Suprapubic skin (tissue), 4 donors: ENCODE measurements around the gene RHBDL2. TPM values are rescaled to one million over a fixed set of nuclear protein-coding genes. Genes with fewer than 3 reads are reported as not detected.
"Not testable (repeated sequence)": the region's sequence is repeated elsewhere in the genome, so short reads cannot be mapped to it uniquely, and the experiment has no call there.

Experiments used
- DNase-seq, 2 donors: peaks; one replicate each; pipeline ENCODE4 v3.0.0-alpha.2; 2019; ENCODE audit warnings: low spot score in 2 of 2
- H3K27ac ChIP-seq: fragments of 200-600 bp; sonication (generic); one replicate; pipeline ENCODE4 v1.5.1; 2019
- H3K27me3 ChIP-seq: fragments of 200-600 bp; sonication (generic); one replicate; pipeline ENCODE4 v1.5.1; 2019
- H3K36me3 ChIP-seq: fragments of 200-600 bp; sonication (generic); one replicate; pipeline ENCODE4 v1.5.1; 2019
- H3K4me1 ChIP-seq: fragments of 200-600 bp; sonication (generic); one replicate; pipeline ENCODE4 v1.5.1; 2019
- H3K4me3 ChIP-seq: fragments of 200-600 bp; sonication (generic); one replicate; pipeline ENCODE4 v1.5.1; 2019; ENCODE audit warnings: mild to moderate bottlenecking
- H3K9me3 ChIP-seq: fragments of 200-600 bp; sonication (generic); one replicate; pipeline ENCODE4 v1.5.1; 2019
- EP300 ChIP-seq: sonication (generic); formaldehyde crosslinking; IDR thresholded peaks from one replicate; pipeline ENCODE4 v1.6.1; 2017; ENCODE audit warnings: antibody characterized with exemption
- POLR2A ChIP-seq, 2 donors: fragments of 450-650 bp; IDR thresholded peaks; one replicate each; pipeline ENCODE4 v1.6.1; 2017; ENCODE audit warnings: antibody characterized with exemption in 2 of 2, mild to moderate bottlenecking in 2 of 2, moderate library complexity in 2 of 2
- POLR2AphosphoS5 ChIP-seq, 3 donors: sonication (generic); formaldehyde crosslinking; IDR thresholded peaks; one replicate each; pipeline ENCODE4 v1.6.1; 2017; ENCODE audit warnings: antibody characterized with exemption in 3 of 3
- WGBS: methylation state at CpG from one replicate; pipeline ENCODE4 v1.1.5; 2018; 5-methylcytosine and 5-hydroxymethylcytosine counted together
- total RNA-seq, 4 donors: library from RNA; depleted of rRNA; stranded (reverse); fragments of >200 nt; gene quantifications; one replicate each; pipeline ENCODE4 v1.1.0, GENCODE V29; 2016
- TF ChIP-seq, protein P1 (sequence below), 2 donors: fragments of 200-600 bp in 1 of 2; fragments of 450-650 bp in 1 of 2; sonication (generic) in 1 of 2; IDR thresholded peaks; one replicate each; pipeline ENCODE4 v1.5.1; 2016 to 2019; ENCODE audit warnings: antibody characterized with exemption in 2 of 2, mild to moderate bottlenecking in 1 of 2, moderate library complexity in 1 of 2

Gene RHBDL2, protein sequence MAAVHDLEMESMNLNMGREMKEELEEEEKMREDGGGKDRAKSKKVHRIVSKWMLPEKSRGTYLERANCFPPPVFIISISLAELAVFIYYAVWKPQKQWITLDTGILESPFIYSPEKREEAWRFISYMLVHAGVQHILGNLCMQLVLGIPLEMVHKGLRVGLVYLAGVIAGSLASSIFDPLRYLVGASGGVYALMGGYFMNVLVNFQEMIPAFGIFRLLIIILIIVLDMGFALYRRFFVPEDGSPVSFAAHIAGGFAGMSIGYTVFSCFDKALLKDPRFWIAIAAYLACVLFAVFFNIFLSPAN
- total RNA-seq = 10 to 100 TPM in 3 of 4 donors, 1 to 10 TPM in 1; 5.9 to 26.6 (median 10.8) TPM

DNA sequence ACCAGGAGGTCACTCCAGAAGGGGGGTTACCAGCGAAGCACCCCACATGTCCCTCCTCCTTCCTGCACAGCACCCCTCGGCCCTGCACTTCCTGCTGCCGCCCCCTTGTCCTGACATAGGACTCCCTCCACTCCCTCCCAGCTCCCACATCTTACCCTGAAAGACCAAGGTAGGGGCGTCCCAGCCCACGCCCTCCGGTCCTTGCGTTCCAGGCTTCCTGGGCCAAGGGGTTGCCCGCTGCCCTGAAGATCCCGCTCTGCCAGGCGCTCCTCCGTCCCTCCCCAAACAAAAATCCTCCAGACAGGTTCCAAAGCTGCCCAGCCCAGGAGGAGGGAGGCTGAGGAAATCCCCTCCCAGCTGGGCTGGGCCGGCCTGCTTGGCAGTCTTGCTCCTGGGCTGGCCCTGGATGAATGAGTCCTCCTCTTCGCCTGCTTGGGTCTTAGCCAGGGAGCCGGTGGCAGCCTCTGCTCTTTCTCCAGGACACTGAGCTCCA lies at the start of gene RHBDL2:
RHBDL2 (minus strand) TSS at position 304 of the 493 bp plus-strand sequence. CDS start 22,618 bp downstream, outside the sequence.
- peak in 1 of 2 donors; percentile 65 for DNase-seq
- H3K9me3 ChIP-seq = no peaks in the 10 kb centered on the region
- no peaks in the 10 kb centered on the region for H3K36me3 ChIP-seq
- H3K27ac ChIP-seq = peak within 1 kb of the TSS; percentile 47
- TF ChIP-seq POLR2AphosphoS5 (IDR thresholded peaks at IDR 0.05) = peak in 1 of 3 donors; percentile 3
- TF ChIP-seq, protein P1, sequence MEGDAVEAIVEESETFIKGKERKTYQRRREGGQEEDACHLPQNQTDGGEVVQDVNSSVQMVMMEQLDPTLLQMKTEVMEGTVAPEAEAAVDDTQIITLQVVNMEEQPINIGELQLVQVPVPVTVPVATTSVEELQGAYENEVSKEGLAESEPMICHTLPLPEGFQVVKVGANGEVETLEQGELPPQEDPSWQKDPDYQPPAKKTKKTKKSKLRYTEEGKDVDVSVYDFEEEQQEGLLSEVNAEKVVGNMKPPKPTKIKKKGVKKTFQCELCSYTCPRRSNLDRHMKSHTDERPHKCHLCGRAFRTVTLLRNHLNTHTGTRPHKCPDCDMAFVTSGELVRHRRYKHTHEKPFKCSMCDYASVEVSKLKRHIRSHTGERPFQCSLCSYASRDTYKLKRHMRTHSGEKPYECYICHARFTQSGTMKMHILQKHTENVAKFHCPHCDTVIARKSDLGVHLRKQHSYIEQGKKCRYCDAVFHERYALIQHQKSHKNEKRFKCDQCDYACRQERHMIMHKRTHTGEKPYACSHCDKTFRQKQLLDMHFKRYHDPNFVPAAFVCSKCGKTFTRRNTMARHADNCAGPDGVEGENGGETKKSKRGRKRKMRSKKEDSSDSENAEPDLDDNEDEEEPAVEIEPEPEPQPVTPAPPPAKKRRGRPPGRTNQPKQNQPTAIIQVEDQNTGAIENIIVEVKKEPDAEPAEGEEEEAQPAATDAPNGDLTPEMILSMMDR (IDR thresholded peaks at IDR 0.05) = no peak
- peak within 1 kb of the TSS; percentile 46 for H3K4me3 ChIP-seq
- H3K4me1 ChIP-seq = peaks cover 19% of the 10 kb centered on the region
- 24% methylated on average over 13 of the region's 14 CpGs for WGBS
- no peaks in the 10 kb centered on the region for H3K27me3 ChIP-seq

DNA sequence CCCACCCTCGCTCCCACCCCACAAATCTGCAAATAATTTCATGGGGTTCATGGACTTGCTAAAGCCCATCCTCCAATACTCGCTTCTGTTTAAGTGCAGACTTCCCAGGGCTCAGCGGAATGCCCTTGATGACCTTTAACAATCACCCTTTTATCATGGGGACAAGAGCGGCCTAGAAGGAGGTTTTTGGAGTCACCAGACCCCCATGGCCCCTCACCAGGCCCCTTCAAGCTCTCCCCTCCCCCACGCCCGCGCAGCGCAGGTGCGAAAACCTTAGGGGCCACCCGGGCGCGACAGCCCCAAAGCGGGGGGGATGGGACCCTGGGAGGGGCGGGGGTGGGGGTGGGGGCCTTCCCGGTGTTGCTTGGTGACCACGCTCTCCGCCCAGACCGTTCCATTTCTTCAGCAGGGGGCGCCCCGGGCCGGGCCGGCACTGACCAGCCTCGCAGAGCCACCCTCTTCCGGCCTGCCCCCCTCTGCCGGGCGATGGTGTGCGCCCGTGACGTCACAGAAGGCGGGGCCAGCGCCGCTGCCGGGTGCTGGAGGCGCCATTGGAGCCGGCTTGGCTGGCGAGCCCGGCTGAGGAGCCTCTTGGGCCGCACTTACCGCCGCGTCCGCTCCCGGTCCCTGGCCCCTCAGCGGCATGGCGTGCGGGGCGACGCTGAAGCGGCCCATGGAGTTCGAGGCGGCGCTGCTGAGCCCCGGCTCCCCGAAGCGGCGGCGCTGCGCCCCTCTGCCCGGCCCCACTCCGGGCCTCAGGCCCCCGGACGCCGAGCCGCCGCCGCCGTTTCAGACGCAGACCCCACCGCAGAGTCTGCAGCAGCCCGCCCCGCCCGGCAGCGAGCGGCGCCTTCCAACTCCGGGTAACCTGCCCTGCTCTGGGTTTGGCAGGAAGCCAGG lies 49.4 kb upstream of the RHBDL2 start, which contains the start of gene AKIRIN1:
AKIRIN1 (plus strand) TSS at position 539 of the 900 bp plus-strand sequence; CDS start at position 644, 105 bp downstream.
- peaks cover 32% of the 10 kb centered on the region for H3K4me1 ChIP-seq

DNA sequence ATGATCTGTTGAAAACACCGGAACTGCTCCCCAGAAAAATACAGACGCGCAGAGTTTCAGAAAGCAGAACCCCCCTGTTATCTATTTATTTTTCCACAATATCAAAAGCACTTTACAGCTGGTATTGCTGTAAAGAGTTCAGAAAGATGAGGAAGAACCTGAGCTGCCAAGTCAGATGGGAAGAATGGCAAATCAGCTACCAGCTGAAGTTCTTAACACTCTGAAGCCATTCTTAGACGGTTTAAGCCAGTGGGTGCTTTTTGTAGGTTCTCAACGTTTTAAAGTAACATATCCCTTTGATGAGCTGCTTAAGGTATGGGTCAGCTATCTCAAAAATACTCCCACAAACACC lies 48.7 kb upstream of the RHBDL2 start:
- H3K4me1 ChIP-seq = peaks cover 31% of the 10 kb centered on the region
- no peaks in the 10 kb centered on the region for H3K36me3 ChIP-seq
- WGBS = 30% methylated on average over 5 of the region's 5 CpGs
- no peak for DNase-seq
- TF ChIP-seq POLR2AphosphoS5 (IDR thresholded peaks at IDR 0.05) (no peak), EP300 (no peak), POLR2A (IDR thresholded peaks at IDR 0.05) (no peak)
- TF ChIP-seq, protein P1 (IDR thresholded peaks at IDR 0.05) = no peak
- no peaks in the 10 kb centered on the region for H3K27me3 ChIP-seq
- no peaks in the 10 kb centered on the region for H3K9me3 ChIP-seq
- H3K27ac ChIP-seq = peak overlapping the region; percentile 96
- peak overlapping the region; percentile 99 for H3K4me3 ChIP-seq

More for the DNA sequence above, 49.4 kb upstream of the RHBDL2 start, which contains the start of gene AKIRIN1:
- TF ChIP-seq POLR2AphosphoS5 (IDR thresholded peaks at IDR 0.05) = peak in 2 of 3 donors; percentile 65 to 81
- TF ChIP-seq EP300 = no peak
- peak; percentile 38 to 89 for TF ChIP-seq POLR2A (IDR thresholded peaks at IDR 0.05)
- TF ChIP-seq, protein P1 (IDR thresholded peaks at IDR 0.05) = peak in 1 of 2 donors; percentile 38
- peak within 1 kb of the TSS; percentile 96 for H3K27ac ChIP-seq
- peak within 1 kb of the TSS; percentile 99 for H3K4me3 ChIP-seq
- no peaks in the 10 kb centered on the region for H3K9me3 ChIP-seq
- under 1% methylated on average over 34 of the region's 76 CpGs for WGBS
- no peaks in the 10 kb centered on the region for H3K27me3 ChIP-seq
- peak; percentile 98 to 99 for DNase-seq
- no peaks in the 10 kb centered on the region for H3K36me3 ChIP-seq

DNA sequence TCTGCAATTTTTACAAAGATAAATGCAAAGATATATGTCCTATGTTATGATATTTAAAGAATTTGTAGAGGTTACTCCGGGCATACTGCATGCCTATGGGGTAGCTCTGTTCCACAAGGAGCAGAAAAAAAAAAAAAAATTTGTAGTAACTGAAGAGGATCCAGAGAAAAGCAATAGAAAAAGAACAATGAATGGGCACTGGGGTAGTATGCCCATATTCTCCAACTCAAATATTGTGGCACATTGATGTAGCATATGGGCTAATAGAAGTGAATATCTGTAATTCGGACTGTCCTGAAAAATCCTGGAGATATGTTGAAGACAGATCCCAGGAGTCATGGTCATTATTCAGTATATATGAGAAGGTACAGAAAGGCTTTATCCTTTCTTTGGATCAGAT lies 48.3 kb upstream of the RHBDL2 start:
- H3K9me3 ChIP-seq = no peaks in the 10 kb centered on the region
- no peak for DNase-seq
- H3K27me3 ChIP-seq = no peaks in the 10 kb centered on the region
- 25% methylated on average over 2 of the region's 2 CpGs for WGBS
- no peaks in the 10 kb centered on the region for H3K36me3 ChIP-seq
- TF ChIP-seq, protein P1 (IDR thresholded peaks at IDR 0.05) = no peak
- TF ChIP-seq EP300 (no peak), POLR2AphosphoS5 (IDR thresholded peaks at IDR 0.05) (no peak), POLR2A (IDR thresholded peaks at IDR 0.05) (no peak)
- no peak overlapping the region for H3K4me3 ChIP-seq
- peak overlapping the region; percentile 96 for H3K27ac ChIP-seq
- H3K4me1 ChIP-seq = peaks cover 28% of the 10 kb centered on the region

DNA sequence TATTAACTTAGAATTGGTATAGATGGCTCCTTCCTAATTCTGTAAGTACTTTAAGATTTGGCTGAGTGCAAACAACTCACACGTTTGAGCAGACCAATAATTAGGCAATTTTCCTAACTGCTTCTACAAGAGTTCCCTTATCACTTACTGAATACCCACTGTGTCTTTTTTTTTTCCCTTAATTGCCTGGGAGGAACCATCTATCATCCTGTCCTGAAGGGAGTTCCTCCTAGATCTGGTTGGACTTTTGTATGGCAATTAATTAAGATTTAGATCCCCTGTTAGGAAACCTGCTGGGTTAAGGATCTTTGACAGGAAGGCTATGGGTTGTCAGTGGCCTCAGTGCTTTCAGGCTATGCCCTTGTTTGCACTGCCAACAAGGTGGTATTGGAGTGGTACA lies 37.8 kb upstream of the RHBDL2 start:
- not testable (repeated sequence) for DNase-seq, H3K36me3 ChIP-seq, H3K27ac ChIP-seq, H3K27me3 ChIP-seq, H3K4me3 ChIP-seq, H3K4me1 ChIP-seq, H3K9me3 ChIP-seq
- WGBS = 29% methylated on average over 1 of the region's 1 CpG

DNA sequence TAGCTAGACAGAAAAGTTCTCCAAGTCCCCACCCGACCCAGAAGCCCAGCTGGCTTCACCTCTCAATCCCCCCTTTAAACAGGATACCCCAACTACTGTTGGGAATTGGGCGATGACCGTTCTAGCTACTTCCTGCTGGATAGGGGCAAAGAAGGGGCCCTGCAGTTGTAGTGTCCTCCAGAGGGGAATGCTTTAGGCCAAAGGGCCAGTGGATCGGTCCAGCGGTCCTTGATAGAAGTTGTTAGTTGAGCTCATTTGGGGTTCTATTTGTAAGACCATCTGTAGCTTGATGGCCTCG lies 36.6 kb upstream of the RHBDL2 start:
- H3K27ac ChIP-seq, H3K9me3 ChIP-seq, DNase-seq, H3K27me3 ChIP-seq, H3K36me3 ChIP-seq, H3K4me3 ChIP-seq, H3K4me1 ChIP-seq: not testable (repeated sequence)
- 90% methylated on average over 6 of the region's 6 CpGs for WGBS

DNA sequence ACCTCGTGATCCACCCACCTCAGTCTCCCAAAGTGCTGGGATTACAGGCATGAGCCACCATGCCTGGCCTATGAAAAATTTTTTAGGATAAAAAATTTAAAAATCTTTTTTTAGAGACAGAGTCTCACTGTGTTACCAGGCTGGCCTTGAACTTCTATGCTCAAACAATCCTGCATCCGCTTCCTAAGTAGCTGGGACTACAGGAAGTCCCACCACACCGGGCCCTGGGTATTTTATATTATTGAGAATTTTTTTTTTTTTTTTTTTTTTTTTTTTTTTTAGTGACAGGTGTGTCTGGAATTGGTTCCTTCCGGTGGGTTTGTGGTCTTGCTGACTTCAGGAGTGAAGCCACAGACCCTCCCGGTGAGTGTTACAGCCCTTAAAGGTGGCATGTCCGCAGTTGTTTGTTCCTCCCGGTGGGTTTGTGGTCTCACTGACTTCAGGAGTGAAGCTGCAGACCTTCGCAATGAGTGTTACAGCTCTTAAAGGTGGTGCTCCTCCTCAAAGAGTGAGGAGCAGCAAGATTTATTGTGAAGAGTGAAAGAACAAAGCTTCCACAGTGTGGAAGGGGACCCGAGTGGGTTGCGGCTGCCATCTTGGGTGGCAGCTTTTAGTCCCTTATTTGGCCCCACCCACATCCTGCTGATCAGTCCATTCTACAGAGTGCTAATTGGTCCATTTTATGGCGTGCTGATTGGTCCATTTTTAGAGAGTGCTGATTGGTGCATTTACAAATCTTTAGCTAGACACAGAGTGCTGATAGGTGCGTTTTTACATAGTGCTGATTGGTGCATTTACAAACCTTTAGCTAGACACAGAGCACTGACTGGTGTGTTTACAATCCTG lies 36.0 kb upstream of the RHBDL2 start:
- 83% methylated on average over 12 of the region's 12 CpGs for WGBS
- H3K4me1 ChIP-seq, H3K27me3 ChIP-seq, H3K27ac ChIP-seq, H3K9me3 ChIP-seq, H3K36me3 ChIP-seq, H3K4me3 ChIP-seq, DNase-seq: not testable (repeated sequence)
